ENCODE data around the gene PAPLN.

The PAPLN gene

DNA sequence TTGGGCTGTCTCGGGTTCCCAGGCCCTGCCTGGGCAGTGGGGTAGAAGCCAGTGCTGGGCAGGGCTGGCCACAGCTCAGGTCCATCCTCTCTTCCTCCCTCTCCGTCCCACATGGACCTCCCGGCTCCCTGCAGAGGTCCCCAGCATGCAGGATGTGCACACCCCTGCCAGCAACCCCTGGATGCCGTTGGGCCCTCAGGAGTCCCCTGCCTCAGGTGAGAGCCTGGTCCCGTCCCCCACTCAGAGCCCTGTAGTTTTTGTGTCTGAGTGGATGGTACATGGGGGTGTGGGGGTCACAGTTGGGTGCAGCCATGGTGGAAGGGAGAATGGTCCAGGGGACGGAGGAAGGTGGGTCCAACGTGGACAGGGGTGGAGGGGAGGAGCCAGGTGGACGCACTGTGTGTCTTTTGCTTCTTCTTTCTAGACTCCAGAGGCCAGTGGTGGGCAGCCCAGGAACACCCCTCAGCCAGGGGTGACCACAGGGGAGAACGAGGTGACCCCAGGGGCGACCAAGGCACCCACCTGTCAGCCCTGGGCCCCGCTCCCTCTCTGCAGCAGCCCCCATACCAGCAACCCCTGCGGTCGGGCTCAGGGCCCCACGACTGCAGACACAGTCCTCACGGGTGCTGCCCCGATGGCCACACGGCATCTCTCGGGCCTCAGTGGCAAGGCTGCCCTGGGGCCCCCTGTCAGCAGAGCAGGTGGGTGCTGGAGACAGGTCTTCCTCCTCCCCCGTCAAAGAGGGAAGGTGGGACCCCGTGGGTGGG, 21.7 kb downstream of the PAPLN start:
- no peak for DNase-seq (ENCODE audit: low read depth in 1 of 2, low spot score in 1 of 2)

DNA sequence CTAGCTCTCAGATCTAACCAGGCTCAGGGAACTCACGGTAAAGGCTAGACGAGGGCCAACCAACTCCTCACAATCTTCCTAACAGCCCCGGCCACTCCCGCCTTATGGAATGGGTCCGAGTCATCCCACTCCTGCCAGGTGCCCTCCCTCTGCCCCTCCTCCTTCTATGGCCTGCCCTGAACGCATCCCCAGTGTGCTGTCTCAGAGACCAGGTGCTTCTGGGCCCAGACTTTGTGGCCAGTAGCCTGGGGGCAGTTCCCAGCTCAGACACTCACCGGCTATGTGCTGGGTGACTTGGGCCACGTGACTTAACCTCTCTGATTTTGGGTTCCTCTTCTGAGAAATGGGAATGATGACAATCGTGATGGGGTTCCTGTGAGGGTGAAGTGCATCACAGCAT, 22.5 kb downstream of the PAPLN start:
- no peak for DNase-seq (ENCODE audit: low read depth in 1 of 2, low spot score in 1 of 2)

DNA sequence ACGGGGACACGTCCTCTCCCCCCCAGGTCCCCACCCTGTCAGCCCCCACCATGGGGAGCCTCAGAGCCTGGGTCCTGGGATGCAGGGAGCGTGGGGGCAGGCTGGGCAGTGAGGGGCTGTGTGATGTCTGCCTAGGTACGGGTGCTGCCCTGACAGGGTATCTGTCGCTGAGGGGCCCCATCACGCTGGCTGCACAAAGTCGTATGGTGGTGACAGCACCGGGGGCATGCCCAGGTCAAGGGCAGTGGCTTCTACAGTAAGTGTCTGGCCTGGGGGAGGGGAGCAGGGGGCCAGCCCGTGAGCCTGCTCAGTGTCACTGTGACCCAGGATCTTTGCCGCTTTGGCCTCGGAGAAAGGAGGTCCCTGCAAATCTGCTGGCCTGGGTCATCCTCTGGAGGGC, 23.3 kb downstream of the PAPLN start:
- no peak for DNase-seq (ENCODE audit: low read depth in 1 of 2, low spot score in 1 of 2)

DNA sequence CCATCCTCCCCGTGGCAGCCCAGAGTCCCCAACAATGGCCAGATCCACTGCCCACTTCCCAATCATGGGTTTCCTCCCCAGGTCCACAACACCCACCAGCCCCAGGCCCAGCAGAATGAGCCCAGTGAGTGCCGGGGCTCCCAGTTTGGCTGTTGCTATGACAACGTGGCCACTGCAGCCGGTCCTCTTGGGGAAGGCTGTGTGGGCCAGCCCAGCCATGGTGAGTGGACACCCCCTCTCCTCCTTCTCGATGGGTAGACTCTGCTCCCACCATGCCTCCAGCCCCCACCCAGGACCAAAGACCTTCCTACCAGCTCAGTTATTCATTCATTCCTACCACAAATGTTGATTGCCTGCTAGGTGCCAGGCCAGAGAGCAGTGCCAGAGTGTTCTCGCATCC, 23.8 kb downstream of the PAPLN start:
- DNase-seq (ENCODE audit: low read depth in 1 of 2, low spot score in 1 of 2): no peak

DNA sequence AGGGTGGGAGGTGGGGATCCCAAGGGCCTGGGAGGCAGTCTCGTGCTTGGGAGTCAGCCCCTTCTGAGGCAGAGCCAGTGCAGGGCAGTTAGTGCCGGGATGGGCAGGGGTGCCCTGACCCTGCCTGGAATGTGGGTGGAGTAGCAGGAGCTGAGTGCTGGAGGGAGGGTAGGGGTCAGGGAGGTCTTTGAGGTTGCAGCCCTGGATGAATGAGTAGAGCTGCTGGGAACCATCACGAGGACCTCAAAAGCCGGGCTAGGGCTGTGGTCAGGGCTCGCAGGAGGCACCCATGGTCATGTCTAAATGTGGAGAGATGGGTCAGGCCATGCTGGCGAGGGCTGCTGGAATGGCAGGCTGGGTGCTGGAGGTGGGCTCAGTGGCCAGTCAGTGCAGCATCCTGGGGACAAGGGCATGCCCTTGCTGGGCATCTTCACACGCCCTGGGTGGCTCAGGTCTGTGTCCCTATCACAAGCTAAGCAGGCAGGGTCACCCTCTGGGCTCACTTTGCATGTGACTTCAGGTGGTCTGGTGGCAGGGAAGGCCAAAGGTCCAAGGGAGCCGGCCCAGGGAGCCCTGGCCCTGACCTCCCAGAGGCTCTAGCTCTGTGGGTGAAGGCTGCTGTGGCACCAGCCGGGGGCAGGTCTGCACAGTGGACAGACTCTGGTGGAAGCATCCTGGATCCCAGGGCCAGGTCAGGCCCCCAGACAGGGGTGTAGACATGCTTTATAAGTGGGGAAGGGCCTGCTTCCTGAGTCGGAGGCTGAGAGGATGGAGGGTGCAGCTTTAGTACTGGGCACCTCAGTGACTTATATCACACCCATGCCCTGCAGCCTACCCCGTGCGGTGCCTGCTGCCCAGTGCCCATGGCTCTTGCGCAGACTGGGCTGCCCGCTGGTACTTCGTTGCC, 24.5 kb downstream of the PAPLN start:
- no peak for DNase-seq (ENCODE audit: low read depth in 1 of 2, low spot score in 1 of 2)

DNA sequence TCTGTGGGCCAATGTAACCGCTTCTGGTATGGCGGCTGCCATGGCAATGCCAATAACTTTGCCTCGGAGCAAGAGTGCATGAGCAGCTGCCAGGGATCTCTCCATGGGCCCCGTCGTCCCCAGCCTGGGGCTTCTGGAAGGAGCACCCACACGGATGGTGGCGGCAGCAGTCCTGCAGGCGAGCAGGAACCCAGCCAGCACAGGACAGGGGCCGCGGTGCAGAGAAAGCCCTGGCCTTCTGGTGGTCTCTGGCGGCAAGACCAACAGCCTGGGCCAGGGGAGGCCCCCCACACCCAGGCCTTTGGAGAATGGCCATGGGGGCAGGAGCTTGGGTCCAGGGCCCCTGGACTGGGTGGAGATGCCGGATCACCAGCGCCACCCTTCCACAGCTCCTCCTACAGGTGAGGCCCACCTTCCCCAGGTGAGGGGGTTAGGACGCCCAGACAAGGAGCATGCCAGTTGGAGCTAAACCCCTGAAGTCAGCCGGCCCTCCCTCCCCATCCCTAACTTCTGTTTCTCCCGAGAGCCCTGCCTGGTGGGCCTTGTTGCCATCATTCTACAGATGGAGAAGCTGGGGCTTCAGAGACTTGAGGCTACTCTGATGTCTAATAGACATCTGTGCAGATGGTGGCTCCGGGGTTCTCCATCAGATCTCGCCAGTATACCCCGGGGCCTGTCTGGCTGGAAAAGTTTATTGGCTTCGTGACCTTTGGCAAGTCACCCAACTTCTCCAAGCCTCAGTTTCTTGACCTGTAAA, 25.3 kb downstream of the PAPLN start:
- DNase-seq (ENCODE audit: low read depth in 1 of 2, low spot score in 1 of 2): no peak

DNA sequence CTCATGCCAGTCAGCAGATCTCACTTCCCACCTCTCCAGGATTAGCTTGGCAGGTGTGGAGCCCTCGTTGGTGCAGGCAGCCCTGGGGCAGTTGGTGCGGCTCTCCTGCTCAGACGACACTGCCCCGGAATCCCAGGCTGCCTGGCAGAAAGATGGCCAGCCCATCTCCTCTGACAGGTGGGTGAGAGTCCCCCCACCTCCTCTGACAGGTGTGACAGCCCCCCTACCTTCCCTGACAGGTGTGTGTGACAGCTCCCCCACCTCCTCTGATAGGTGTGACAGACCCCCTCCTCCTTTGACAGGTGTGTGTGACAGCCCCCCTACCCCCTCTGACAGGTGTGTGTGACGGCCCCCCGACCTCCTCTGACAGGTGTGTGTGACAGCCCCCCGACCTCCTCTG, 26.3 kb downstream of the PAPLN start:
- no peak for DNase-seq (ENCODE audit: low read depth in 1 of 2, low spot score in 1 of 2)

DNA sequence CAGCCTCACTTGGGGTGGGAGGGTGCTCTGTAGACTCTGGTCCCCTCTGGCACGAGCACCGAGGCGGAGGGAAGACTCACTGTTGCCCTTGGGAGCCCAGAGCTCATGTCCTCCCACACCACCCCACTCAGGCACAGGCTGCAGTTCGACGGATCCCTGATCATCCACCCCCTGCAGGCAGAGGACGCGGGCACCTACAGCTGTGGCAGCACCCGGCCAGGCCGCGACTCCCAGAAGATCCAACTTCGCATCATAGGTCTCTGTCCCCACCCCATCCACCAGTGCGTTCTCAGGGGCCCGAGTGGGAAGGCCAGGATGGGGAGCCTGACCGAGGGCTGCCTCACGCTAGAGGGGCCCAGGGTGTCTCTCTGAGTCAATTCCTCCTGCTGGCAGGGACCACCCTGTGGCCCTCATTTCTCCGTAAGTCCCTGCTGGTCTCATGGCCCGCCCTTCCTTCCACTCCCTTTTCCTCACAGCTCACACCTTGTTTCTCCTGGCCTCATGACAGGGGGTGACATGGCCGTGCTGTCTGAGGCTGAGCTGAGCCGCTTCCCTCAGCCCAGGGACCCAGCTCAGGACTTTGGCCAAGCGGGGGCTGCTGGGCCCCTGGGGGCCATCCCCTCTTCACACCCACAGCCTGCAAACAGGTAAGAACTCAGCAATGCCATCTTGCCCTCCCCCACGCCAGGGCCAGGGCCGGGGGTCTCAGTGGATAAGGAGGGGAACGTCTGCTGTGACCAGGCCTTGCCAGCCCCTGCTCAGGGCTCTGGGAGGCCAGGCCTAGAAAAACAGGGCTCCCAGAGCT, 27.0 kb downstream of the PAPLN start:
- DNase-seq (ENCODE audit: low read depth in 1 of 2, low spot score in 1 of 2): no peak

DNA sequence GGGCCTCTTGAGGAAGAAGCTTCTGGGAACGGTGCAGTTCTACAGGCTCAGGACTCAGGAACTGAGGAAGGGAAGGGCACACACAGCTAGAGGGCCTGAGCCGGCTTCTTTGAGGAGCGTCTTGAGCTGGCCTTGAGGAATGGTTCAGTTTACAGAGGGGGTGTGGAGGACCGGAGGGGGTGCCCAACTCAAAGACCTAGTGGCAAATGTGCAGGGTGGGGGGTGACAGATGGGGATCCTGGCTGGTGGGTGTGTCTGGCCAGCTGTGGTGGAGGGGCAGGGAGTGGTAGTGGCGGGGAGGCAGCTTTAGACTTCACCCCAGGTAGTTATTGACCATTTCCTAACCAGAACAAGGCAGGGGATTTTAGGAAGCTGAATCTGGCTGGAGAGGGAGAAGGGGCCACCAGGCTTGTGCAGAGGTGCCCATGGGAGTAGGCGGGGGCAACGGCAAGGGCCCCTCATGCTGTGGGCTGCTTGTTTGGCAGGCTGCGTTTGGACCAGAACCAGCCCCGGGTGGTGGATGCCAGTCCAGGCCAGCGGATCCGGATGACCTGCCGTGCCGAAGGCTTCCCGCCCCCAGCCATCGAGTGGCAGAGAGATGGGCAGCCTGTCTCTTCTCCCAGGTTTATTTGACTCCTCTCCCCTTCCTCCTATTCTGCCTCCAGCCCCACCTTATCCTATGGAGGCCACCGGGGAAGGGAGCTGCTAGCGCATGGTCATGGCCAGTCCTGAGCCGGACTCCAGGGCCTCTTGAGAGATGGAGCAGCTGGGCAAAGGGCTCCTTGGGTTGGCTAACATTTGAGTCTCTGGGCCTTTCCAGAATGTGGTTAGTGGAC, 27.8 kb downstream of the PAPLN start:
- DNase-seq (ENCODE audit: low read depth in 1 of 2, low spot score in 1 of 2): no peak

DNA sequence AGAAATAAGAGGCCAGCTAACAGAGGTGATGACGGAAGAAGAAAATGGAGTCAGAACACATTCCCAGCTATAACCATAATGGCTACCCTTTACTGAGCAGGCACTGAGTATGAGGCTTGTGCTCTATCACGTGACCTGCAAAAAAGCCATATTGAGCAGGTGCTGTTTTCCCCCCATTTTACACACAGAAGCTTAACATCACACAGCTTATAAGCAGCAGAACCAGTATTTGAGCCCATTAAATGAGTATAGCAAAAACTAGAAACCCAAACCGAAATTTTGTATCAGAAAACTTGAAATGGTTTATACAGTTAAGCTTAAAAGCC, 28.4 kb downstream of the PAPLN start:
- DNase-seq (ENCODE audit: low read depth in 1 of 2, low spot score in 1 of 2): no peak

DNA sequence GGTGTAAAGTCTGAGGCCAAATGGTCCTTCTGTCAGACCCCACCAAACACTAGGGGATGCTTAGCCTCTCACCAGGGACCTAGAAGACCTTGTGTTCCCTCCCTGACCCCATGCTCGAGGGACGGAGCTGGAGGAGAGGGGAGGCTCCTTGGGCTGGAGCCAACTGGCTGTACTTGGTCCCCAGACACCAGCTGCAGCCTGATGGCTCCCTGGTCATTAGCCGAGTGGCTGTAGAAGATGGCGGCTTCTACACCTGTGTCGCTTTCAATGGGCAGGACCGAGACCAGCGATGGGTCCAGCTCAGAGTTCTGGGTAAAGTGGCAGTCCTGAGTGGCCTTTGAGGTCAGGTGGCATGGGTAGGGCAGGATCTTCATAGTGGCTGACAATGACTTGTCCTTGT, 29.0 kb downstream of the PAPLN start:
- DNase-seq (ENCODE audit: low read depth in 1 of 2, low spot score in 1 of 2): no peak

DNA sequence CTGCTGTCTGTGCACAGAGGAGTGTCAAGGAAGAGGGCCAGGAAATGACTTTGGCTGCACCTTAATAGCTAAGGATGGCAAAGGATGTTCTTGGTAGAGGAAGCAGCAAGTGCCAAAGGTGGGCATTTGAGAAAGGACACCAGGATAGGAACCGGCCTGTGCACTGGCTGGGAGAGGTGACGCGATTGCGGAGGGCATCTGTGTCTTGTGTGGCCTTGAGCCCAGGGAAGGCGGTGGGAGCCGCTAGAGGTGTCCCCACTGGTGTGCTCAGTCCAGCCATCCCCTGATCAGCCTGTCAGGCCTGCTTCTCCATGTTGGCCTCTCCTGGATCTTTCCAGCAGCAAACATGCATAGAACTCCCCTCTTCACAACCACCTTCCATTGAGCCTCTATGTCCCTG, 30.2 kb downstream of the PAPLN start:
- no peak for DNase-seq (ENCODE audit: low read depth in 1 of 2, low spot score in 1 of 2)

DNA sequence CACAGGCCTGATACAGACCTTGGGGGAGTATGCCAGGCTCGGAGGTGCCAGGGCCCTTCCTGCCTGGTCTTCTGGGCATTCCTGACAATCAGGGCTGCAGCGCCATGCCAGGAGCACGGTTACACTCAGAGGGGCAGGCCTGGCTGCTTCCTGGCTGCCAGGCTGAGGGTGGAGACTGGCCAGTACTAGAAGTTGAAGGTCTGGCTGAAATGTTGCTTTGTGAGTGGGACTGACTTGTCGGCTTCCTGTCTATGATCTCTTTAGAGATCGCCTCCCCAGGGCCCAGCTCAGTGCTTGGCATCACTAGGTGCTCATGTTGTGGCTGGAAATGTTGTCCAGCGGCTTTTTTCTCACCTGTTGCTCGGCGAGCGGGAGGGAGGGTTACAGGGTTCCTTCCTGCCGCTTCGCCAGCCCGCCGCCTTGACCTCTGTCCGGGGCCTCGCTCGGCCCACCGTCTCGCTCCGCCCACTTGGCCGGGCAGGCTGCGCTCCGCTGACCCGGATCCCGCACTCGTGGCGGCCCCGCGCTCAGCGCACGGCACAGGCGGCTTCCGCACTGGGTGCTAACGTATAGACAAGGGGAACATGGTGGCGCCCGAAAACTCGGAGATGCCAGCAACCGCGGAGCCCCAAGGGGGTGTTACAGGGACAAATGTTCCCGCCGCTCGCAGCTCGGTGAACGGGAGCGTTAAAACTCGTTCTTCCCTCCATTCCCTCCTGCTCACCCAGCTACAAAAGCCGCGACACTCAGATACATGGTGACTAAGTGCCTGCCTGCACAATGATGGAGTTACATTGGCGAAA, 32.6 kb downstream of the PAPLN start:
- DNase-seq (ENCODE audit: low read depth in 1 of 2, low spot score in 1 of 2): no peak

DNA sequence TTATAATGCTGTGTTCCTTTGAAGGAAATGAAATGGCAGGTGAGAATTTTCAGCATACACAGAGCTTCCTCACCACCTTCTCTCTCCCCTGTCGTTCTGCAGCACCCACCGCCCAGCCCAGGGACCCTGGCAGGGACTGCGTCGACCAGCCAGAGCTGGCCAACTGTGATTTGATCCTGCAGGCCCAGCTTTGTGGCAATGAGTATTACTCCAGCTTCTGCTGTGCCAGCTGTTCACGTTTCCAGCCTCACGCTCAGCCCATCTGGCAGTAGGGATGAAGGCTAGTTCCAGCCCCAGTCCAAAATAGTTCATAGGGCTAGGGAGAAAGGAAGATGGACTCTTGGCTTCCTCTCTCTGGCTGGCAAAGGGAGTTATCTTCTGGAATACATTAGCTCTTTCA, 35.1 kb downstream of the PAPLN start:
- no peak for DNase-seq (ENCODE audit: low read depth in 1 of 2, low spot score in 1 of 2)

DNA sequence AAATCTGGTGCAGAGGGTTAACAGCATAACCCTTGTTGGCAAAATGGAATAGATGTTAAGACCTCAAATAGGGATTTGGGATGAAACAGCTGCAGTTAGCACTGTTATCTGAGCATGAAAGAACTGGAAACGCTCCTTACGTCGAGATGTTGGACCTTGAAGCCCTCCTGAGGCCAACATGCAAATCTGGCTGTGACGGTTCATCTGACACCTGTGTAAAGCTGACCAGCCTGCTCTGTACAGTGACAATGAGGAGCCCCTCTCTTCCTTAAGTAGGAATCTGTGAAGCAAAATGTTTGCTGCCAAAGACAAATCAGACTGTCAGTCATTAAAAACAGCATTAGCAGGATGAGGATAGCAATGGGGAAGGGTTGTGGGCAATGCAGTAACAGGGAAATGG, 36.5 kb downstream of the PAPLN start:
- DNase-seq (ENCODE audit: low read depth in 1 of 2, low spot score in 1 of 2): no peak

DNA sequence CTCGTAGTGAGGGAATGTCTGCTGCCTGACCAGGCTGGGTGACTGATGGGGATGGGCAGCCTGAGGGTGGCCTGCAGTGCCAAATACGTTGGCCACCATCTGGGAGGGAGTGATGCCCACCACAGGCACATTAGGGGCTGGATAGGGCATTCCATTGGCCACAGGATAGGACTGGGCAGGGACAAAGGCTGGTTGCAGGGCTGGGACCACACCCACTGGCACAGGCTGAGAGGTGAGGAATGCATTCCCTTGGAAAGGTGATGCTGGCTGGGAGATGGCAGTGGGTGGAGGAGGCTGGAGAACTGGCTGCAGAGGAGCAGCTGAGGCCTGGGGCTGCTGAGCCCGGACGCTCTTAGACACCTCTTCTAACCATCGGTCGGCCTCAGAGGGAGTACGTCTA, 39.5 kb downstream of the PAPLN start:
- no peak for DNase-seq (ENCODE audit: low read depth in 1 of 2, low spot score in 1 of 2)

DNA sequence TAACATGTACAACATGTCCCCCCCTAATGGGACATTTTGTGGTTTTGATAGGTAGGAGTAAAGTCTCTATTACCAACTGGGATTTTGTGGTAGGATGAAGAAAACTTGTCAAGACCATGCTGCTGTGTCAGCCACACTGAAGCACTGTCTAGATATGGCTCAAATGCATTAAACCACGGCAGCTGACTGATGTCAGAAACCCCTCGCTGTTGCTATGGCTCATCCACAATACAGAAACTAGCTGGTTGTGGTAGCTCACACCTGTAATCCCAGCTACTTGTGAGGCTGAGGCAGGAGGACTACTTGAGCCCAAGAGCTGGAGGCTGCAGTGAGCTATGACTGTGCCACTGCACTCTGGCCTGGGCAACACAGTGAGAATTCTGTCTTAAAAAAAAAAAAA, 40.1 kb downstream of the PAPLN start:
- DNase-seq (ENCODE audit: low read depth in 1 of 2, low spot score in 1 of 2): no peak

DNA sequence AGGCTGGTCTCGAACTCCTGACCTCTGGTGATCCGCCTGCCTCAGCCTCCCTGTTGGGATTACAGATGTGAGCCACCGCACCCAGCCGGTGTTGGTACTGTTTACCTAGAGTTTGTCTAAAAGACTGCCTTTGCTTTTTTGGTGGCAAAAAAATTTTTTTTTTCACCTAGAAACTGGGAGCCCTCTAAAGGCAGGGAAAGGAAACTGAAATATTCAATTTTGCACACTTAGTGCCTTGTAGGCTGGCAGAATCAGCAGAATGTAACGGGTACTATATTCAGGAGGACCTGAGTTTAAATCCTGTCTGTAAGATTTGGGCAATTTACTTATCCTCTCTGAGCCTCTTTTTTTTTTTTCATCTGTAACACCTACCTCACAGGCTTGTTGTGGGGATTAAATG, 43.6 kb downstream of the PAPLN start:
- DNase-seq (ENCODE audit: low read depth in 1 of 2, low spot score in 1 of 2): no peak

DNA sequence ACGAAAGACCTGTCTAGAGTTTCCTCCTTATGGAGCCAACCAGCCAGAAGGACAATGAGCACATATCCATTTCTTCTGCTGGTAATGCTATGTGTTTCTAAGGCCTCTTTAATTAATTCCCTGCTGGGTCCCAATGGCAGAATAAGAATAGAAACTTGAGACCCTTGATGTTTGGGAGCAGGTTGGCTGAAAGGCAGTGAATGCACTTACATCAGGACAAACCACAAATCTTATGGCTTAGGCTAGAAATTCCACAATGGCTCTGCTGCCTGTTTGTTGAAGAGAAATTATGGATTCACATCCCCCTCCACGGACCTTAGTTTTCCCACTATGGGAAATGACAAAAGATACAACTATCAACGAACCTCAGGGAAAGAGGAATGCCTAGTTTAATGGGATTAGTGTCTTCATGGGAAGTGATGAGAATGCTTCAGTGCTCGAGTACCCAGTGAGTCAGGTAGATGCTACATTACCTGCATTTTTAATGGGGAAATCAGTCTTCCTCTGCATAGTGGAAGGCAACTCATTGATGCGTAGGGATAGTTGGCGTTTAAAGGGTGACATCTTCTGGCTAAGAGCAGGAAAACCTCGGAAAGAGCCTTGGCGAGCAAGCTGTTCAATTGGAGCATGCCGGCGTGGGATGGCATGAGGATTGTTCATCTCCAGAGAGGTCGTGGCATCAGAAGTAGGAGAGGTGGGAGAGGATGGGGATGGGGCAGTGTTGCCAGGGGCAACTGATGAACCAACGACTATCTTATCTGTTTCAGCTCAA, 46.5 kb downstream of the PAPLN start:
- no peak for DNase-seq (ENCODE audit: low read depth in 1 of 2, low spot score in 1 of 2)
